Measurements from ENCODE around the gene FOXD4L6.
A peak's percentile ranks its signal among the peaks of the same experiment; 100 is the strongest.
"Not testable (repeated sequence)": the region's sequence is repeated elsewhere in the genome, so short reads cannot be mapped to it uniquely, and the experiment has no call there.

Gene FOXD4L6

DNA sequence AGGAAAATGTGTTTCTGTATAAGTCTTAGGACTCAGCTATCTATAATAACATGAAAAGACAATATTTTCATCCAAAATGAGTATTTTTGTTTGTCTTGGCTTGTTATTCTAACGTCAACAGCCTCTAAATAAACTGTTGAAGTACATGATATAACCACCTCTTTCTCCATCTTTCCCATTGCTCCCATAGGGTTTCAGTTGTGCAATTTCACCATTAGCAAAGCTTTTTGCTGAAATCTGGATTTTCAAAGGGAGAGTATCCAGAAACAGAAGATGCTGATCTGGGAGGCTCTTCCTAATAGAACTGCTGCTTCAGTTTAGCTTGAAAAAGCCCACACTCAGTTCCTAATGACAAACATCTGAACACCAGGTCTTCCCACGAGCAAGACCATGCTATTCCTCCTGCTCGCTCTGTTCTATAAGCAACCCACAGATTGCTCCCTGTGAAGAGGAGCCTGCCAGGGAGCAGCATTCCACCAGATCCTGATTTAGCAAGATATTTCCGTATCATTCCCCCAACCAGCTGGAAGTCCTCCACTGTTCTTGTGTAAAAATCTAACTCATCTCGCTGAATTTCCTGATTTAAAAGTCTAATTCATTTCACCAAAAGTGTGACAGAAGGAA is 41.2 kb downstream of the FOXD4L6 start:
- H3K4me1 ChIP-seq (ENCODE audit: control insufficient read depth, low read length); H3K36me3 ChIP-seq (ENCODE audit: control insufficient read depth, low read length); H3K27ac ChIP-seq (ENCODE audit: low read depth, low read length); H3K27me3 ChIP-seq (ENCODE audit: control insufficient read depth, low read length); H3K4me3 ChIP-seq (ENCODE audit: low read length); H3K9me3 ChIP-seq (ENCODE audit: control insufficient read depth, insufficient read depth, low read length); H4K20me1 ChIP-seq (ENCODE audit: control insufficient read depth, insufficient read depth, low read depth, low read length); H3K9me2 ChIP-seq (replicated peaks; ENCODE audit: control insufficient read depth, low read length); H3K79me2 ChIP-seq (ENCODE audit: control insufficient read depth, low read length); H3K4me2 ChIP-seq (ENCODE audit: low read length); H3F3A ChIP-seq (ENCODE audit: control insufficient read depth, insufficient read depth): not testable (repeated sequence)

DNA sequence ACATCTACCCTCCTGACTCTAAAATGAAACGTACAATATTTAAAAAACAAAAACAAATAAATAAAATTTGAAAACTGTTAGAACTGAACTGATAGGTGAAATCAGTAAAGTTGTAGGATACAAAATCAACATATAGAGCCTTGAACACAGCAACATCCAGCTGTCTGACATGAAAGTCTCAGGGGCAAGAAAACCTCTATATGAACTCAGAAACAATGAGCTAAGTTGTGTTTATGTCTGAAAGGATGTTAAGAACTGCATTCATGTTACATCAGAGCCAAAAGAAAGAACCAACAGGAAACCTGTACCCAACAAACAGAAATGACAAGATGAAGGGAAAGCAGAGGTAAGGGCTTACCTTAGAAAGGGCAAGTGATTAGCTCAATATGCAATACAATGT is 41.8 kb downstream of the FOXD4L6 start:
- not testable (repeated sequence) for H3K4me2 ChIP-seq (ENCODE audit: low read length); H3K27ac ChIP-seq (ENCODE audit: low read depth, low read length); H3K36me3 ChIP-seq (ENCODE audit: control insufficient read depth, low read length); H3K9me2 ChIP-seq (replicated peaks; ENCODE audit: control insufficient read depth, low read length); H3F3A ChIP-seq (ENCODE audit: control insufficient read depth, insufficient read depth); H3K4me3 ChIP-seq (ENCODE audit: low read length); H3K27me3 ChIP-seq (ENCODE audit: control insufficient read depth, low read length); H3K79me2 ChIP-seq (ENCODE audit: control insufficient read depth, low read length); H4K20me1 ChIP-seq (ENCODE audit: control insufficient read depth, insufficient read depth, low read depth, low read length); H3K9me3 ChIP-seq (ENCODE audit: control insufficient read depth, insufficient read depth, low read length); H3K4me1 ChIP-seq (ENCODE audit: control insufficient read depth, low read length)

DNA sequence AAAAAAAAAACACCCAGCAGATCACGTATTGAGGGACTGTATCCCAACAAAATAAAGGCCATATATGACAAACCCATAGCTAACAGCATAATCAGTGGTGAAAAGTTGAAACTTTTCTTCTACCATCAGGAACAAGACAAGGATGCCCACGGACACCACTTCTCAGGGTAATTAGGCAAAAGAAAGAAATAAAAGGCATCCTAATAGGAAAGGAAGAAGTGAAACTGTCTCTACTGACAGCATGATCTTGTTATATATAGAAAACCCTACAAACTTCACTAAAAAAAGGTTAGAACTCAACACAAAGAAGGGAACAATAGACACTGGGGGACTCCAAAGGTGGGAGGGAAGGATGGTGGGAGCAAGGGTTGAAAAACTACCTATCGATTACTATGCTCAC is 42.3 kb downstream of the FOXD4L6 start:
- H3K4me2 ChIP-seq (ENCODE audit: low read length), result peak overlapping the region; percentile 26; the same call in 1 of the 2 replicates
- H3K4me1 ChIP-seq (ENCODE audit: control insufficient read depth, low read length); H3K79me2 ChIP-seq (ENCODE audit: control insufficient read depth, low read length); H3K4me3 ChIP-seq (ENCODE audit: low read length); H3K9me2 ChIP-seq (replicated peaks; ENCODE audit: control insufficient read depth, low read length); H3F3A ChIP-seq (ENCODE audit: control insufficient read depth, insufficient read depth); H3K9me3 ChIP-seq (ENCODE audit: control insufficient read depth, insufficient read depth, low read length); H3K36me3 ChIP-seq (ENCODE audit: control insufficient read depth, low read length); H3K27ac ChIP-seq (ENCODE audit: low read depth, low read length); H3K27me3 ChIP-seq (ENCODE audit: control insufficient read depth, low read length); H4K20me1 ChIP-seq (ENCODE audit: control insufficient read depth, insufficient read depth, low read depth, low read length): not testable (repeated sequence)

DNA sequence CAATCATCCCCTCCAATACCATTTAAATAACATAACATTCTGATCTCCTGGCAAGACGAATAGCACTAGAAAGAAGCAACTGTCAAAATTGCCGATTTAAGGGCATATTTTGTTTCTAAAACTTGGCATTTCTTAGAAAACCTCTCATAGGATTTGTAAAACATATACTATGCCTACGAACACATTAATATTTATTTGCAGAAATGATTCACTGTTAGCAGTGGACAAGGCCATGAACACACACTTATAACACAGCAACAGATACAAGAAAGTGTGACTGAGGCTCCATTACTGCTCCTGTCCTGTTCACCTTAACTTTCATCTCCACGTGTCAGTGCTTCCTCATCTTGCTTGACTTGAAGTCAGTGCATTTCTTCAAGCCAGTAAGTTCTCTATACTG is 46.1 kb downstream of the FOXD4L6 start:
- H3K79me2 ChIP-seq (ENCODE audit: control insufficient read depth, low read length); H3K27me3 ChIP-seq (ENCODE audit: control insufficient read depth, low read length); H3K27ac ChIP-seq (ENCODE audit: low read depth, low read length); H3K4me1 ChIP-seq (ENCODE audit: control insufficient read depth, low read length); H4K20me1 ChIP-seq (ENCODE audit: control insufficient read depth, insufficient read depth, low read depth, low read length); H3F3A ChIP-seq (ENCODE audit: control insufficient read depth, insufficient read depth); H3K4me2 ChIP-seq (ENCODE audit: low read length); H3K4me3 ChIP-seq (ENCODE audit: low read length); H3K9me2 ChIP-seq (replicated peaks; ENCODE audit: control insufficient read depth, low read length); H3K9me3 ChIP-seq (ENCODE audit: control insufficient read depth, insufficient read depth, low read length); H3K36me3 ChIP-seq (ENCODE audit: control insufficient read depth, low read length): not testable (repeated sequence)

DNA sequence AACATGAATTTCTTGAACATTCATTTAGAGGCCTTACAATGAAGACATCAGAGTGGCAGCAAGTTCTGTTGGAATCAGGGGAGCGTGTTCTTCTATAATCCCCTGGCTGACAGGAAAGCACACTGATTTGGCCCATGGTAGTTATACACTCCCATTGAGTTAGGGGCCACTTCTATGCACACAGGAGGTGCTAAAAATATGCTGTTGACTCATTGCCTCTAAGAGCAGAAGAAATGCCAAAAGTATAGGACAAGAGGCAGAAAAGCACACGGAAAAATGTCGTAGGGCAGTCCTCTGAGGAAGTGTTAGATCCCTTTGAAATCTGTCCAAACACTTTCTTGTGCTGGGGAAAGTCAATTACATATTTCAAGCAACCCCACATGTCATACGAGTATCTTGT is 49.0 kb downstream of the FOXD4L6 start:
- H3K9me2 ChIP-seq (replicated peaks; ENCODE audit: control insufficient read depth, low read length); H3K4me2 ChIP-seq (ENCODE audit: low read length); H3K9me3 ChIP-seq (ENCODE audit: control insufficient read depth, insufficient read depth, low read length); H3K79me2 ChIP-seq (ENCODE audit: control insufficient read depth, low read length); H3K4me1 ChIP-seq (ENCODE audit: control insufficient read depth, low read length); H4K20me1 ChIP-seq (ENCODE audit: control insufficient read depth, insufficient read depth, low read depth, low read length); H3K4me3 ChIP-seq (ENCODE audit: low read length); H3K36me3 ChIP-seq (ENCODE audit: control insufficient read depth, low read length); H3K27ac ChIP-seq (ENCODE audit: low read depth, low read length); H3K27me3 ChIP-seq (ENCODE audit: control insufficient read depth, low read length); H3F3A ChIP-seq (ENCODE audit: control insufficient read depth, insufficient read depth): not testable (repeated sequence)

DNA sequence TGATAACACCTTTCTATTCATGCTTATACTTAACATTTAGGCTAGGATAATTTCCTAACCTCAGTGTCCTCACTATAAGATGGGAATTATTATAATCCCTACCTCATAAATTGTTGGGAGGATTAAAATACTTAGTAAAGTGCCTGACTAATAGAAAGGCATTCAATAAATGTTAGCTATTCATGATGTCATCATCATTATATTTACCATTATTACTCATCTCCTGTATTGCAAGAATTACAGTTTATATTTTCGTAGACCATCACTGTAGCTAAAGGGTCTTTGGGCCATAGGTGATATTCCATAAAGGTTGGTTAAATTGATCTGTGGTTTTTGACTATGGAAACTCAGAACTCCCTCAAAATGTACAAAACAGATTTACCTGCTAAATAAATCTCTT is 50.9 kb downstream of the FOXD4L6 start:
- not testable (repeated sequence) for H3K4me3 ChIP-seq (ENCODE audit: low read length); H3K9me2 ChIP-seq (replicated peaks; ENCODE audit: control insufficient read depth, low read length); H3K27ac ChIP-seq (ENCODE audit: low read depth, low read length); H3K79me2 ChIP-seq (ENCODE audit: control insufficient read depth, low read length); H3K9me3 ChIP-seq (ENCODE audit: control insufficient read depth, insufficient read depth, low read length); H4K20me1 ChIP-seq (ENCODE audit: control insufficient read depth, insufficient read depth, low read depth, low read length); H3K4me2 ChIP-seq (ENCODE audit: low read length); H3K4me1 ChIP-seq (ENCODE audit: control insufficient read depth, low read length); H3K36me3 ChIP-seq (ENCODE audit: control insufficient read depth, low read length); H3F3A ChIP-seq (ENCODE audit: control insufficient read depth, insufficient read depth)
- peaks cover 11% of the 10 kb centered on the region for H3K27me3 ChIP-seq (ENCODE audit: control insufficient read depth, low read length)

All from DOHH2 (cell line).